Measurements from ENCODE around the gene EGF.

DNA sequence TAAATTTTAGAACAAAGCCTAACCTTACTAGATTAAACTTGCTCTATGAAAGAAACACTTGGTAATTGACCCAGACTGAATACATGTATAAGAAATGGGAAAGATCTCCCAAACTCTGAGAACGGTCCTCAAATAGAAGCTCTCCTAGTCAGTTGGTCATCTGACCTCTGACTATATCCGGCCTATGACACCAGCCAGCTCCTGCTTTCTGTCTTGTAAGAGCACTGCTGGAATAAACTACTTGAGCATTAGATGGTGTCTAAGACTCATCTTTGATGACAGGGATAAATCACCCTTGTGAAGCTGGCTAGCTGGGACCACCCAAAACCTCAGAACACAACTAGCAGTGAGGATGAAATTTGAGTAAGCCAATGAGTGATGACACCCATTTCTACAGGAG lies 40.6 kb upstream of the EGF start:
- no peak for TF ChIP-seq EZH2 (IDR thresholded peaks at IDR 0.05; ENCODE audit: borderline replicate concordance, low read depth, low read length, poor library complexity, severe bottlenecking)
- TF ChIP-seq, protein P1, sequence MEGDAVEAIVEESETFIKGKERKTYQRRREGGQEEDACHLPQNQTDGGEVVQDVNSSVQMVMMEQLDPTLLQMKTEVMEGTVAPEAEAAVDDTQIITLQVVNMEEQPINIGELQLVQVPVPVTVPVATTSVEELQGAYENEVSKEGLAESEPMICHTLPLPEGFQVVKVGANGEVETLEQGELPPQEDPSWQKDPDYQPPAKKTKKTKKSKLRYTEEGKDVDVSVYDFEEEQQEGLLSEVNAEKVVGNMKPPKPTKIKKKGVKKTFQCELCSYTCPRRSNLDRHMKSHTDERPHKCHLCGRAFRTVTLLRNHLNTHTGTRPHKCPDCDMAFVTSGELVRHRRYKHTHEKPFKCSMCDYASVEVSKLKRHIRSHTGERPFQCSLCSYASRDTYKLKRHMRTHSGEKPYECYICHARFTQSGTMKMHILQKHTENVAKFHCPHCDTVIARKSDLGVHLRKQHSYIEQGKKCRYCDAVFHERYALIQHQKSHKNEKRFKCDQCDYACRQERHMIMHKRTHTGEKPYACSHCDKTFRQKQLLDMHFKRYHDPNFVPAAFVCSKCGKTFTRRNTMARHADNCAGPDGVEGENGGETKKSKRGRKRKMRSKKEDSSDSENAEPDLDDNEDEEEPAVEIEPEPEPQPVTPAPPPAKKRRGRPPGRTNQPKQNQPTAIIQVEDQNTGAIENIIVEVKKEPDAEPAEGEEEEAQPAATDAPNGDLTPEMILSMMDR (conservative IDR thresholded peaks at IDR 0.05; ENCODE audit: low read depth, low read length): no peak

All from A673 (cell line).